Superior temporal gyrus (tissue), 1 donor: ENCODE data around the gene ADGRF3.
"Not testable (repeated sequence)": the region's sequence is repeated elsewhere in the genome, so short reads cannot be mapped to it uniquely, and the experiment has no call there.

Source experiments
- DNase-seq: peaks from one replicate; pipeline ENCODE4 v3.0.0-alpha.2; 2016; ENCODE audit errors: extremely low spot score

ADGRF3 gene, protein sequence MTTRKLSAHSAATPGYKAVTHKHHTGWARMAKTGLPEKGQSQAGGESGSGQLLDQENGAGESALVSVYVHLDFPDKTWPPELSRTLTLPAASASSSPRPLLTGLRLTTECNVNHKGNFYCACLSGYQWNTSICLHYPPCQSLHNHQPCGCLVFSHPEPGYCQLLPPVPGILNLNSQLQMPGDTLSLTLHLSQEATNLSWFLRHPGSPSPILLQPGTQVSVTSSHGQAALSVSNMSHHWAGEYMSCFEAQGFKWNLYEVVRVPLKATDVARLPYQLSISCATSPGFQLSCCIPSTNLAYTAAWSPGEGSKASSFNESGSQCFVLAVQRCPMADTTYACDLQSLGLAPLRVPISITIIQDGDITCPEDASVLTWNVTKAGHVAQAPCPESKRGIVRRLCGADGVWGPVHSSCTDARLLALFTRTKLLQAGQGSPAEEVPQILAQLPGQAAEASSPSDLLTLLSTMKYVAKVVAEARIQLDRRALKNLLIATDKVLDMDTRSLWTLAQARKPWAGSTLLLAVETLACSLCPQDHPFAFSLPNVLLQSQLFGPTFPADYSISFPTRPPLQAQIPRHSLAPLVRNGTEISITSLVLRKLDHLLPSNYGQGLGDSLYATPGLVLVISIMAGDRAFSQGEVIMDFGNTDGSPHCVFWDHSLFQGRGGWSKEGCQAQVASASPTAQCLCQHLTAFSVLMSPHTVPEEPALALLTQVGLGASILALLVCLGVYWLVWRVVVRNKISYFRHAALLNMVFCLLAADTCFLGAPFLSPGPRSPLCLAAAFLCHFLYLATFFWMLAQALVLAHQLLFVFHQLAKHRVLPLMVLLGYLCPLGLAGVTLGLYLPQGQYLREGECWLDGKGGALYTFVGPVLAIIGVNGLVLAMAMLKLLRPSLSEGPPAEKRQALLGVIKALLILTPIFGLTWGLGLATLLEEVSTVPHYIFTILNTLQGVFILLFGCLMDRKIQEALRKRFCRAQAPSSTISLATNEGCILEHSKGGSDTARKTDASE

GRCh38 chr2:26346454-26347053, at the start of gene ADGRF3:
ADGRF3 (minus strand) TSS chr2:26346789; CDS start chr2:26346234, 555 bp downstream.
- DNase-seq: peak; percentile 61

- DNase-seq: no peak
Measured at GRCh38 chr2:26395394-26395793, 48.8 kb upstream of the ADGRF3 start.

- no peak for DNase-seq
Measured at GRCh38 chr2:26394694-26395093, 48.1 kb upstream of the ADGRF3 start.

DNA sequence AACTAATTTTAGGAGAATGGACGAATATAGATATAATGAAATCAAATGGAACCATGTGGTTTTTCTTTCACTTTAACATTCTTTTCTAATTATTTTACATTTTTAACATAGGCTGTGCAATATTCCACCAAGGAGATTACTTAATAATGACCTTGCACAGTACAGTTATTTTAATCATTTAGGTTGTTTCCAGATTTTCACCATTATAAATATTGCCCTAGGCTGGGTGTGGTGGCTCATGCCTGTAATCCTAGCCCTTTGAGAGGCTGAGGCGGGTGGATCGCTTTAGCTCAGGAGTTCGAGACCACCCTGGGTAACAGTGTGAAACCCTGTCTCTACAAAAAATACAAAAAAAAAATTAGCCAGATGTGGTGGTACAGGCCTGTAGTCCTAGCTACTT, 40.6 kb upstream of the ADGRF3 start:
- DNase-seq: no peak

GRCh38 chr2:26384597-26384996, 38.0 kb upstream of the ADGRF3 start:
- DNase-seq: no peak

- DNase-seq: no peak
Measured at GRCh38 chr2:26384183-26384582, 37.6 kb upstream of the ADGRF3 start.

- no peak for DNase-seq
Measured at GRCh38 chr2:26382564-26382963, 36.0 kb upstream of the ADGRF3 start.

DNA sequence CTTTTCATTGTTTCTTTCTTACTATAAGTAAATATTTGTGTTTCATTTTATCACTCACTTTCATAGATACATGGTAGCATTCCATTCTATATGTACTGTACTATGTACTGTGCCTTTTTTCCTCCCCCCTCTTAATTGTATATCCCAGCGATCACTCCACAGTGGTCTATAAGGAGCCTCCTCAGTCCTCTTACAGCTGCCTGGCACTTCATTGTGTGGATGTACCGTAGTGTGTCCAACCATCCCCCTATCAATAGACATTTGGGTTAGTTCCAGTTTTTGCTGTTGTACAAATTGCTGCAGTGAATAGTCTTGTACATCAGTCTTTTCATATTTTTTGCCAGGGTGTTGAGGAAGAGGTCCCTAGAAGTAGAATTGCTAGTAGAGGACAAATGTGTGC, 33.7 kb upstream of the ADGRF3 start:
- no peak for DNase-seq

DNA sequence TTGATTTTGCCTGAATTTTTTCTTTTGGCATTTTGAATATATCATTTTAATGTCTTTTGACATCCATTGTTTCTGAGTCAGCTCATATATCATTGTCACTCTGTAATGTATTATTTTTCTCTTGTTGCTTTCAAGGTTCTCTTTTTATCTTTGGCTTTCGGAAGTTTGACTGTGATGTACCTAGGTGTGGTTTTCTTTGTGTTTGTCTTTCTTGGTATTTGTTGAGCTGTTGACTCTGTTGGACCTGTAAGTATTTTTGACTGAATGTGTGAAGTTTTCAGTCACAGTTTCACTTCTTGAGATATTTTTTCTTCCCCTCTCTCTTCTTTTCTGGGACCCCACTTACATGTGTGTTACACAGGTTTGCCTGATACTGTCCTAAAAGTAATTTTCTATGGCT, 30.2 kb upstream of the ADGRF3 start:
- no peak for DNase-seq

- not testable (repeated sequence) for DNase-seq
Measured at GRCh38 chr2:26370909-26371308, 24.3 kb upstream of the ADGRF3 start.

- DNase-seq: not testable (repeated sequence)
Measured at GRCh38 chr2:26369664-26370063, 23.1 kb upstream of the ADGRF3 start.

- no peak for DNase-seq
Measured at GRCh38 chr2:26366957-26367356, 20.4 kb upstream of the ADGRF3 start.

GRCh38 chr2:26364669-26365068, 18.1 kb upstream of the ADGRF3 start:
- no peak for DNase-seq

DNA sequence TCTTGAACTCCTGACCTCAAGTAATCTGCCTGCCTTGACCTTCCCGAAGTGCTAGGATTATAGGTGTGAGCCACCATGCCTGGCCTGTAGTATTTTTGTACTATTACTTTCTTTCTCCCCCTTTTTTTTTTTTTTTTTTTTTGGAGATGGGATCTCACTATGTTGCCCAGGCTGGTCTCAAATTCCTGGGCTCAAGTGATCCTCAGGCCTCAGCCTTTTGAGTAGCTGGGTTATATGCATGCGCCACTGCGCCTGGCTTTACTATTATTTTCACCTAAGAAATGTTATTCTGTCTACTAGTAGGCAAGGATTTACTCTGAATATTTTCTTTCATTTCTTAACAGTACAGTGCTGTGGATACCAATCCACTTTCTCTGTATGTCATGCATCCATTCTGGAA, 17.4 kb upstream of the ADGRF3 start:
- no peak for DNase-seq

DNA sequence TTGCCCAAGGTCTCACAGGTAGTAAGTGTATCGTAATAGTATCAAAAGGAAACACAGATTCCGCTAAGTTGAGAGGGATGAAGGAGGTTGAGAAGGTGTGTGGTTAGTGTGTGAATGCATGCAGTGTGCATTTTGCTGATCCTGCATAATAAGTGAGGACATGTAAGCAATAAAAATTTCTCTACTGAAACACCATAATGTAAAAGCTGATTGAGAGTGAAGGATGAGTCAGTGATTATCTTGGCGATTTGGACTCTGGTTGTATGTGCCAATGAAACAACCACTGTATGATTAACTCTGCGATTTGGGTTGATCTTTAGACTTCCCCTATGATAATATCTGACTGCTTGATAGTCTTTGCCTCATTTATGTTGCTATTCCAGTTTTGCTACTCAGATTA, 16.7 kb upstream of the ADGRF3 start:
- DNase-seq: no peak

DNA sequence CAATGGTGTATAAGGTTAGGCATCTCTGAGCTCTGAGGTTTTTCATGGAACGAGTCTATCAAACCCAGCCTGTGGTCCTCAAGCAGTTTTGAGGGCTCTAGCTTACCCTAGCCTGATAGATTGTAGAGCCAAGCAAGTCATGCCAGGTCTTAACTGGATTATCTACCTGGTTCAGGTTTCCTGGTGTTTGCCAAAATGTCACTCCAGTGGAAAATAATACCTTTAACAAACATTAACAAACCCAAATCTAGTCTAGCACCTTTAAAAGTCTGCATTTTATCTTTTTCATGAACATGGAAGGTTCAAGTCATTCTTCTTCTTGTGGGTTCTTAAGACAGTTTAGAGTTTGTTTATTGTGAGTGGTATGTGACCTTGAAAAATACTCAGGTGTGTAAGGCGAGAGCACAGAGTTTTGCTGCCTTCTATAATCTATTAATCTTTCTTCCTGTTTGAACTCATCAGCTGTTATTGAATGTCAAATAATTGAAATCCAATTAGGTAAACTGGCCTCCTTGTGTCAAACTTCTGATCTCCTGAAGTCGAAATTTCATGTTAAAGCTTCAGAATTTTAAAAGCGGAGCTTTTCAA, 13.4 kb upstream of the ADGRF3 start:
- no peak for DNase-seq

GRCh38 chr2:26356771-26357170, 10.2 kb upstream of the ADGRF3 start:
- DNase-seq: no peak

- no peak for DNase-seq
Measured at GRCh38 chr2:26356111-26356510, 9.5 kb upstream of the ADGRF3 start.

- DNase-seq: peak; percentile 55
Measured at GRCh38 chr2:26355038-26355995, 8.7 kb upstream of the ADGRF3 start.

DNA sequence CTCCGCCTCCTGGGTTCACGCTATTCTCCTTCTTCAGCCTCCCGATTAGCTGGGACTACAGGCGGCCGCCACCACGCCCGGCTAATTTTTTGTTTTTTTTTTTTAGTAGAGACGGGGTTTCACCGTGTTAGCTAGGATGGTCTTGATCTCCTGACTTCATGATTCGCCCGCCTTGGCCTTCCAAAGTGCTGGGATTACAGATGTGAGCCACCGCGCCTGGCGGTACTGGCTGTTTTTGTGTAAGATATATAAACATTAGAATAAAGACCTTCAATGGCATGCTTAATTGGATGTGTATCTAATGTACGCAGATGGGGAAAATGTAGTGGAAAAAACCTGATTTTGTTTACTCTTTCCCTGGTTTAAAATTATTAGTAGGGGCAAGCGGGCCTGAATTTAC, 7.9 kb upstream of the ADGRF3 start:
- not testable (repeated sequence) for DNase-seq

GRCh38 chr2:26352892-26353291, 6.3 kb upstream of the ADGRF3 start:
- DNase-seq: no peak
